Measurements from ENCODE around the gene TTC34. TPM values are rescaled to one million over a fixed set of nuclear protein-coding genes. Genes with fewer than 3 reads are reported as not detected.
A peak's percentile ranks its signal among the peaks of the same experiment; 100 is the strongest.

The TTC34 gene
- total and polyA plus RNA-seq, 2 donors from 2014 or later = 0.15 to 2.4 TPM

DNA sequence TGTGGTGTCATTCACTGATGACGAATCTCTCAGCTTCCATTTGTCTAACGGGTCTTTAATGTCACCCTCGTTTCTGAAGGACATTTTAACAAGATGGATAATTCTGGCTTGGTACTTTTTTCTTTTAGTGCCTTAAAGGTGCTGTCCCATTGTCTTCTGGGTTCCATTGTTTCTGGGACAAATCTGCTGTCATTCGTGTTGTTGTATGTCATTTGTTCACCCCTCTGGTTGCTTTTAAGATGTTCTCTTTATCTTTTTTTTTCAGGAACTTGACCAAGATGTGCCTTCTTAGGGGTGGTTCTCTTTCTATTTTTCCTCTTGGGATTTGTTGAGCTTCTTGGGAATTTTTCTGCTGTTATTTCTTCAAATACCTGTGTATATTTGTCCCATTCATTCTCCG is 154.7 kb downstream of the TTC34 start:
- H3K9ac ChIP-seq (ENCODE audit: low read length in 3 of 3) = no peak overlapping the region
- no peak overlapping the region for H3K27ac ChIP-seq (ENCODE audit: low read depth in 2 of 2, low read length in 2 of 2)
- intact Hi-C loops (cut with DNase I) = no loop called here
- peaks cover 0 to 8% (median 0%) of the 10 kb centered on the region in 3 donors for H3K9me3 ChIP-seq (ENCODE audit: control insufficient read depth in 2 of 3, insufficient read depth in 1 of 3, low read length in 3 of 3)
- TF ChIP-seq, protein P1, sequence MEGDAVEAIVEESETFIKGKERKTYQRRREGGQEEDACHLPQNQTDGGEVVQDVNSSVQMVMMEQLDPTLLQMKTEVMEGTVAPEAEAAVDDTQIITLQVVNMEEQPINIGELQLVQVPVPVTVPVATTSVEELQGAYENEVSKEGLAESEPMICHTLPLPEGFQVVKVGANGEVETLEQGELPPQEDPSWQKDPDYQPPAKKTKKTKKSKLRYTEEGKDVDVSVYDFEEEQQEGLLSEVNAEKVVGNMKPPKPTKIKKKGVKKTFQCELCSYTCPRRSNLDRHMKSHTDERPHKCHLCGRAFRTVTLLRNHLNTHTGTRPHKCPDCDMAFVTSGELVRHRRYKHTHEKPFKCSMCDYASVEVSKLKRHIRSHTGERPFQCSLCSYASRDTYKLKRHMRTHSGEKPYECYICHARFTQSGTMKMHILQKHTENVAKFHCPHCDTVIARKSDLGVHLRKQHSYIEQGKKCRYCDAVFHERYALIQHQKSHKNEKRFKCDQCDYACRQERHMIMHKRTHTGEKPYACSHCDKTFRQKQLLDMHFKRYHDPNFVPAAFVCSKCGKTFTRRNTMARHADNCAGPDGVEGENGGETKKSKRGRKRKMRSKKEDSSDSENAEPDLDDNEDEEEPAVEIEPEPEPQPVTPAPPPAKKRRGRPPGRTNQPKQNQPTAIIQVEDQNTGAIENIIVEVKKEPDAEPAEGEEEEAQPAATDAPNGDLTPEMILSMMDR (IDR thresholded peaks at IDR 0.05; ENCODE audit: borderline replicate concordance, extremely low read depth, insufficient read depth) = no peak
- H3K4me1 ChIP-seq (ENCODE audit: control insufficient read depth in 2 of 3, insufficient read depth in 2 of 3, low read depth in 1 of 3, low read length in 3 of 3) = peaks cover 0 to 11% (median 0%) of the 10 kb centered on the region in 3 donors
- DNase-seq (no peak), FAIRE-seq (no peak)
- H3K27me3 ChIP-seq (ENCODE audit: control insufficient read depth, insufficient read depth, low read length) = no peaks in the 10 kb centered on the region
- no peak overlapping the region for H3K4me3 ChIP-seq (ENCODE audit: low read length in 3 of 3)
- H3K36me3 ChIP-seq (ENCODE audit: control insufficient read depth in 2 of 3, insufficient read depth in 3 of 3, low read length in 3 of 3) = no peaks in the 10 kb centered on the region

DNA sequence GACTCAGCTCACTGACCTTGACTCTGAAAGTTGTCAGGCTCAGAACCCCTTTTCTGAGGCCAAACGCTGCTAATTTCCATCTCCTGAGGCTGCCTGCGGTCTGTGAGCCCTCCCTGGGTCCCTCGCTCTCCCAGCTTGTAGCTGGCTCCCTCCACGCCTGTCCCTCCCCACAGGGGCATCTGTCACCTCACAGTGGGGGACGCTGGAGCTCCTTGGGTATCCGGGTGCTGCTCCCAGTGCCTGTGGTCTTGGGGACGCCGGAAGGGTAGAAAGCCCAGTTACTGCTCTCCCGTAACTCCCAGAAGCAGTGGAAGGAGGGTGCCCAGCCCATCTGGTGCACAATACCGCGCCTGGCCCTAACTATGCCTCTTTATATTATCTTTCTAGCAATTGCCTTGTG is 155.7 kb downstream of the TTC34 start:
- no peak overlapping the region for H3K9ac ChIP-seq (ENCODE audit: low read length in 3 of 3)
- H3K27me3 ChIP-seq (ENCODE audit: control insufficient read depth, insufficient read depth, low read length) = no peaks in the 10 kb centered on the region
- H3K36me3 ChIP-seq (ENCODE audit: control insufficient read depth in 2 of 3, insufficient read depth in 3 of 3, low read length in 3 of 3) = no peaks in the 10 kb centered on the region
- peaks cover 0 to 12% (median 0%) of the 10 kb centered on the region in 3 donors for H3K4me1 ChIP-seq (ENCODE audit: control insufficient read depth in 2 of 3, insufficient read depth in 2 of 3, low read depth in 1 of 3, low read length in 3 of 3)
- H3K9me3 ChIP-seq (ENCODE audit: control insufficient read depth in 2 of 3, insufficient read depth in 1 of 3, low read length in 3 of 3) = peaks cover 0 to 8% (median 0%) of the 10 kb centered on the region in 3 donors
- DNase-seq = peak in 1 of 5 donors; percentile 29
- FAIRE-seq = no peak
- H3K27ac ChIP-seq (ENCODE audit: low read depth in 2 of 2, low read length in 2 of 2) = no peak overlapping the region
- no peak overlapping the region for H3K4me3 ChIP-seq (ENCODE audit: low read length in 3 of 3)
- TF ChIP-seq, protein P1 (IDR thresholded peaks at IDR 0.05; ENCODE audit: borderline replicate concordance, extremely low read depth, insufficient read depth) = no peak
- intact Hi-C loops (cut with DNase I) = no loop called here

DNA sequence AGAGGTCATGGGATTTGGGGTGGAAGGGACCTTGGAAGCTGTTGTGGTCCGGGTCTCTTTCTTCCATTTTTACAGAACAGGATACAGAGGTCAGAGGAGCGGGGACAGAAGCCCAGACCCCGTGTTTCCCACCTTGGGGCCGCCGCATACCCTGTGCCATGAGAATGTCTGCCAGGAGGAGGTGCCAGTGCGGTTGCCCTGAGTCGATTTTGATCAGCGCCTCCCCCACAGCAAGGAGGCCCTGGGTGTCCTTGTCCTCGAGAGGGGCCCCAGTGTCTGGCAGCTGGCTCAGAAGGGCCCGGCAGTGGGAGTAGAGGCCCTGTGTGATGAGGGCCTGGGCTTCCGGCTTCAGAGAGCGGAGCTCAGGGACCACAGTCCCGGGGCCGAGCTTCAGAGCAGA is 156.3 kb downstream of the TTC34 start:
- intact Hi-C loops (cut with DNase I) = no loop called here
- Histone ChIP-seq H3K9ac (ENCODE audit: low read length in 3 of 3) (no peak overlapping the region), H3K36me3 (ENCODE audit: control insufficient read depth in 2 of 3, insufficient read depth in 3 of 3, low read length in 3 of 3) (no peaks in the 10 kb centered on the region), H3K9me3 (ENCODE audit: control insufficient read depth in 2 of 3, insufficient read depth in 1 of 3, low read length in 3 of 3) (peaks cover 0 to 8% (median 0%) of the 10 kb centered on the region in 3 donors), H3K4me3 (ENCODE audit: low read length in 3 of 3) (no peak overlapping the region), H3K4me1 (ENCODE audit: control insufficient read depth in 2 of 3, insufficient read depth in 2 of 3, low read depth in 1 of 3, low read length in 3 of 3) (peaks cover 0 to 12% (median 0%) of the 10 kb centered on the region in 3 donors), H3K27ac (ENCODE audit: low read depth in 2 of 2, low read length in 2 of 2) (no peak overlapping the region), H3K27me3 (ENCODE audit: control insufficient read depth, insufficient read depth, low read length) (no peaks in the 10 kb centered on the region)
- FAIRE-seq = no peak
- DNase-seq = peak in 1 of 5 donors; percentile 66
- TF ChIP-seq, protein P1 (IDR thresholded peaks at IDR 0.05; ENCODE audit: borderline replicate concordance, extremely low read depth, insufficient read depth) = no peak

DNA sequence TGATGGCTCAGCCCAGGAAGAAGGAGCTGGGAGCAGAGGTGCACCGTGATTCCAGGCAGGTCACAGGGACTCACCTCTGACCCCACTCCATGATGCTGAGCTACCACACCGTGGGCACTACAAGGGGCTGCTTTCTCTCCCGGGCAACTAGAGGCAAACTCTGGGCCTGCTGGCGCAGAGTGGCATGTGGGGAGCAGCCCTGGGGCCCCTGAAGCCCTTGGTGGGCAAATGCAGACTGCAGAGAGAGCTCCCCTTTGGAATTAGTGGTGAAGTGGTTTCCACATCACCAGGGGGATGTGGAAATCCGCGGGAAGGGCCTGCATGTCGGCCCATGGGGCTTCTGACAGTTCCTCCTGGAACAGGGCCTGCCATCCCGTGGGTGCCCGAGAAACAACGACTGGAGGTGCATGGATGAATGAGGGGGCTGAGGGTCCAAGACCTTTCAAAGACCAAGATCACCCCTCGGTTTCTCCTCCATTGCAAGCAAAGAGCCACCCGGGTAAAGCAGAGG is 156.8 kb downstream of the TTC34 start:
- TF ChIP-seq, protein P1 (IDR thresholded peaks at IDR 0.05; ENCODE audit: borderline replicate concordance, extremely low read depth, insufficient read depth) = no peak

More for the DNA sequence above, 156.8 kb downstream of the TTC34 start:
- H3K27ac ChIP-seq (ENCODE audit: low read depth in 2 of 2, low read length in 2 of 2) = no peak overlapping the region
- no peaks in the 10 kb centered on the region for H3K27me3 ChIP-seq (ENCODE audit: control insufficient read depth, insufficient read depth, low read length)
- H3K9me3 ChIP-seq (ENCODE audit: control insufficient read depth in 2 of 3, insufficient read depth in 1 of 3, low read length in 3 of 3) = peaks cover 0 to 8% (median 0%) of the 10 kb centered on the region in 3 donors
- peak in 1 of 5 donors; percentile 56 for DNase-seq
- peaks cover 0 to 12% (median 0%) of the 10 kb centered on the region in 3 donors for H3K4me1 ChIP-seq (ENCODE audit: control insufficient read depth in 2 of 3, insufficient read depth in 2 of 3, low read depth in 1 of 3, low read length in 3 of 3)
- no peak overlapping the region for H3K9ac ChIP-seq (ENCODE audit: low read length in 3 of 3)
- FAIRE-seq = no peak
- H3K4me3 ChIP-seq (ENCODE audit: low read length in 3 of 3) = no peak overlapping the region
- intact Hi-C loops (cut with DNase I) = no loop called here
- H3K36me3 ChIP-seq (ENCODE audit: control insufficient read depth in 2 of 3, insufficient read depth in 3 of 3, low read length in 3 of 3) = no peaks in the 10 kb centered on the region
